ENCODE results near the gene SERPINA9.

GRCh38 chr14:94441130-94441529, 34.9 kb downstream of the SERPINA9 start:
- TF ChIP-seq, protein P1, sequence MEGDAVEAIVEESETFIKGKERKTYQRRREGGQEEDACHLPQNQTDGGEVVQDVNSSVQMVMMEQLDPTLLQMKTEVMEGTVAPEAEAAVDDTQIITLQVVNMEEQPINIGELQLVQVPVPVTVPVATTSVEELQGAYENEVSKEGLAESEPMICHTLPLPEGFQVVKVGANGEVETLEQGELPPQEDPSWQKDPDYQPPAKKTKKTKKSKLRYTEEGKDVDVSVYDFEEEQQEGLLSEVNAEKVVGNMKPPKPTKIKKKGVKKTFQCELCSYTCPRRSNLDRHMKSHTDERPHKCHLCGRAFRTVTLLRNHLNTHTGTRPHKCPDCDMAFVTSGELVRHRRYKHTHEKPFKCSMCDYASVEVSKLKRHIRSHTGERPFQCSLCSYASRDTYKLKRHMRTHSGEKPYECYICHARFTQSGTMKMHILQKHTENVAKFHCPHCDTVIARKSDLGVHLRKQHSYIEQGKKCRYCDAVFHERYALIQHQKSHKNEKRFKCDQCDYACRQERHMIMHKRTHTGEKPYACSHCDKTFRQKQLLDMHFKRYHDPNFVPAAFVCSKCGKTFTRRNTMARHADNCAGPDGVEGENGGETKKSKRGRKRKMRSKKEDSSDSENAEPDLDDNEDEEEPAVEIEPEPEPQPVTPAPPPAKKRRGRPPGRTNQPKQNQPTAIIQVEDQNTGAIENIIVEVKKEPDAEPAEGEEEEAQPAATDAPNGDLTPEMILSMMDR (optimal IDR thresholded peaks at IDR 0.05 in 1 of 3, IDR thresholded peaks at IDR 0.05 in 1 of 3, conservative IDR thresholded peaks at IDR 0.05 in 1 of 3; ENCODE audit: extremely low read depth in 1 of 3, insufficient read depth in 2 of 3, low read length in 3 of 3): no peak
- no peak for TF ChIP-seq EZH2 (IDR thresholded peaks at IDR 0.05; ENCODE audit: low read length)
